Activated T-helper 1 cell treated with Interleukin-2 at 50 U/mL for 16 hours (primary cell): ENCODE measurements around the gene RAD50.

Experiments used
- DNase-seq: peaks from one replicate; pipeline ENCODE4 v3.0.0-alpha.2; 2020; ENCODE audit warnings: low read depth

RAD50 gene

DNA sequence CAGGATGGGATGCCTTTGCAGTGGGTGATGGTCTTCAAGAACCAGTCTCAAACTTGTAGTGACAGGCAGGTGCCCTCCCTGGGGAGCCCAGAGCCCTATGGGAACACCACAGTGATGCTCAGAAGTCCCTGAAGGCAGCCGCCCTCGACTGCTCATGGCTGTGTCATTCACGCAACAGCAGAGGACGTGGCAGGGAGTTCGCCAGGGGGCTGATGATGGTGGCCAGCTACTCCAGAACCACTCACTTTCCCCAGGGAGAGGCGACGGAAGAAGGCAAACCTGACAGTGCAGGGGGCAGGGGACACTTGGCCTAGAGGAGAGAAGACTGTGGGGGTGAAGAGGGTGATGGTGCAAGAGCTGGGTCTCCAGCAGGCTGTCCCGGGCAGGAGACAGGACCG is 105.2 kb downstream of the RAD50 start:
- no peak for DNase-seq

DNA sequence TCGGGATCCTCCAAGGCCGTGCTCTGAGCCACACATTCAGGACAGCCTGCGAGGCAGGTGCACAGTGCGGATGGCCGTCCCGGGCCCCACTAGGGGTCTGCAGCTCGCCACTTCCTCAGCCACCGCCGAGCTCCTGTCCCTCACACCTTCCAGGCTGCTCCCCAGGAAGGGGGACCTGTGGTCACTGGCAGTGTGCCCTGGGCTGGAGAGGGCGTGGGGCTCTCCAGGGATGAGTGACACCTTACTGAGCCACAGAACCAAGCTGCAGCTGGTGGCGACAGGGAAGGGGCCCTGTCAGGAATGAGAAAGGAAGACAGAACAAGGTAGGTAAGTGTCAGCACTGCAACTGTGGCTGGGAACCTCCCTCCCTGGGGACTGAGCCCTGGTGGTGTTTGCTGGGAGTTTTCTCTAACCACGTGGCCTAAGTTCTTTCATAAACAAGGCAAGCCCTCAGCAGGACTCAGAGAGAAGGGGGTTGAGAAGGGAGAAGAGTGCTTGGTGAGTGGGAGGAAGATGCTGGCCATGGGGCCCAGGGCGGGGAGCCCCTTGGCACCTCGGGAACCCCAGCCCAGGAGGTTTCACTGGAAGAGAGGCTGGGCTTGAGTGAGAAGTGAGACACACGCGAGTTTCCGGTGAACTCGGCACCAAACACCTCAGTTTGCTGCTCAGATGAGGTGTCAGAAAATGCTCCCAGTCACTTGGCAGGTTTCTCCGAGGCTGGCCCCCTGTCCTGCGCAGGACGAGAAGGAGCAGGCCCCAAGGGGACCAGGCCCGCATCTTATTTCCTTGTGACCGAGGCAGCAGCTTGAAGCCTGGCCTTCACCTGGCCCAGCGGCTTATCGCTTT is 106.4 kb downstream of the RAD50 start:
- no peak for DNase-seq

- no peak for DNase-seq
These were observed 107.3 kb downstream of the RAD50 start for GRCh38 chr5:132663771-132664695.

DNA sequence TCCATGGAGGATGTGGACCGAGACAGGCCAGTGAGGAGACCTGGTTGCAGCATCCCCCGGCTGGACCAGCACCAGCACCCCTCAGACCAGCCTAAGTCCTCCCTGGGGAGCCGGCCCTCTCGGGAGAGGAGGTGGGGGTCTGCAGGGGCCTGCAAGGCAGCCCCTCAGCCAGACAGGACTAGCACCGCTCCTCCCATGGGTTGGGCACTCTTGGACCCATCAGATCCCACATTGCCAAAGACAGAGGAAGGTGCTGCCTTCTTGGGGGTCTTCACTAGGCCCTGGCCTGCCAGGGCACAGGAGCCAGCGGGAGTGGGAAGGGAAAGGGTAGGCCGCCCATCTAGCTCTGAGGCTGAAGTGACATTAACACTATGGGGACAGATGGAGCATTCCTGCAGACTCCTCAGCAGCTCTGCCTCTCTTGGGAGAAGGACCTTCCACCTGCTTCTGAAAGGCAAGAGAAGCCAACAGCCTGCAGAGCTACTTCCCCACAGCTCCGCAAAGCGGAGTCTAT is 108.0 kb downstream of the RAD50 start:
- DNase-seq = no peak

DNA sequence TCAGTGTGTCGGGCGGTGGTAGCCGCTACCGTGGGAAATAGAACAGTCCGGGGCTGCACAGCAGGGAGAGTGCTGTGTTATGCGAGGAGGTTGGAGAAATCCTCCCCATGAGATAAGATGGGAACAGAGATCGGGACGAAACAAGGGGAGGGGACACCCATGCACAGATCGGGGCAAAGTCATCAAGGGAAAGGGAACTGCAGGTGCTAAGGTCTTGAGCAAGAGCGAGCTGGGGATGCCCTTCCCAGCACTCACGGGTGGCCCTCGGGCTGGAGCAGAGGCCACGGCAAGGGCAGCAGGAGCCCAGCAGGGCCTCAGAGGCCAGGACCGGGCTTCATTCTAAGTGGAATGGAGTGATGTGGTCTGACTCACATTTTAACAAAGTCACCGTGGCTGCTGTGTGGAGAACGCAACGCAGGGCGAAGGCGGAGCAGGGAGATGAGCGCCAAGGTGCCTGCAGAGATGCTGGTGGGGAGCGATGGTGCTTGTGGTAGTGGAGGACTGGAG is 108.8 kb downstream of the RAD50 start:
- DNase-seq = no peak

GRCh38 chr5:132666310-132667123 is 109.7 kb downstream of the RAD50 start:
- DNase-seq = no peak

DNA sequence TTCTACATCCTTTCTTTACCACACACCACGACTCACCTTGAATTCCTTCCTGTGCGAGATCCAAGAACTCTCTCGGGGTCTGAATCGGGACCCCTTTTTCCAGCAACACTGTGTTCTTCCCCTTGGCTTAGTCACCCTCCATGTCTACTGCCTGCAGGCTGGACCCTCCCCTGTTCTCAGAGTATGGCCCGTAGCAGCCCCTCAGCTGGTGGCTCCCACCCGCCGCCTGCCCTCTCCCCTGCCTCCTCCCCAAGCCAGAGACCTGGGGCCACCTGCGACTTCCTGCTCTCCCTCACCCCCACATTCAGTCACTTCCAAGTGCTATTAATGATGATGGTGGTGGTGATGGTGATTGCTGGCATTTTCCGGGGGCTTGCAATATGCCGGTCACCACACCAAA is 110.5 kb downstream of the RAD50 start:
- DNase-seq = no peak

GRCh38 chr5:132667761-132668705 is 111.3 kb downstream of the RAD50 start:
- no peak for DNase-seq

DNA sequence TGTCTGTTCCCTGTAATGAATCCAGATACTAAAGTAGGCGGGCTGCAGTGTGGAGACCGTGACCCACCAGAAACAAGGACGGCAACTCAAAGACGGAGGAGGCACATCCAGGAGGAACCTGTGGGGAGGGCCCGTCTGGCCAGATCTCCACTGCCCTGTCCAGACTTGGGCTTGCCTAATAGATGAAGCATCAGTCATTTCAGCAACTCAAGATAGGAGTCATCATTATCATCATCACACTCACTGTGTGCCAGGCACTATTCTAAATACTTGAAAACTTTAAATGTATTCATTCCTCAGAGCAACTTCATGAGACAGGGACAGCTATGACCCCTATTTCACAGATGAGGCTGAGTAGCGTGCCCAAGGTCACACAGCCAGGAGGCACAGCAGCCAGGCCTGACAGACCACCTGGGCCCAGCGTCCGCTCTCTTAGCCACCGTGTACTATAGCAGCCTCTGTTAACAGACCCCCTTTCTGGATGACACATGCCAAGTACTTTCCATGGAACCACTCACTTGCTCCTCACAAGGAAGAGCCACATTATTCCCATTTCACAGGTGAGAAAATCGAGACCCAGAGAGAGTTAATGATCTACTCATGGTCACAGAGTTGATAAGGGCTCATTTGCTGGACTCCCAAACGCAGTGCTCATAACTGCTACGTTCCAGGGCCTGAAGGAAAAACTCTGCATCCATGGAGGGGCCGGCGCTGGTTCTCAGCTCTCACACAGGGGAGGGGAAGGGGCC is 112.1 kb downstream of the RAD50 start:
- DNase-seq = no peak

DNA sequence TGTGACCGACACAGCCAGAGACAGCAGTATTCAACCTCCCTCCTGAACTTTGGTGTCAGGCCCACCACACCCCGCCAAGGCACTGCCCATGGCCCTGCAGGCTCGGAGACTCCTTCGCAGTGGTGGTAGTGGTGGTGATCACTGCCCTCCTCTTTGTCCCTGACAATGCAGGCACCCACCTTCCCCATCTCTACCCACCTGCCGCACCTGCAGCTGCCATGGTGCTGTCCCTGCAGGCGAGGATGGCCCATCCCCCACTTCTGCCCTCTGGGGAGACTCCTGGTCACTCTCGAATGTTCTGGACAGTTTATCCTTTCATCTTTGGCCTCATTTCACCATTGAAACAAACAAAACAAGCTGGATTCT is 112.7 kb downstream of the RAD50 start:
- DNase-seq = no peak

GRCh38 chr5:132669966-132670882 is 113.4 kb downstream of the RAD50 start:
- DNase-seq = no peak

GRCh38 chr5:132671000-132671399 is 114.2 kb downstream of the RAD50 start:
- DNase-seq = no peak

GRCh38 chr5:132673488-132673887 is 116.7 kb downstream of the RAD50 start:
- DNase-seq = no peak

DNA sequence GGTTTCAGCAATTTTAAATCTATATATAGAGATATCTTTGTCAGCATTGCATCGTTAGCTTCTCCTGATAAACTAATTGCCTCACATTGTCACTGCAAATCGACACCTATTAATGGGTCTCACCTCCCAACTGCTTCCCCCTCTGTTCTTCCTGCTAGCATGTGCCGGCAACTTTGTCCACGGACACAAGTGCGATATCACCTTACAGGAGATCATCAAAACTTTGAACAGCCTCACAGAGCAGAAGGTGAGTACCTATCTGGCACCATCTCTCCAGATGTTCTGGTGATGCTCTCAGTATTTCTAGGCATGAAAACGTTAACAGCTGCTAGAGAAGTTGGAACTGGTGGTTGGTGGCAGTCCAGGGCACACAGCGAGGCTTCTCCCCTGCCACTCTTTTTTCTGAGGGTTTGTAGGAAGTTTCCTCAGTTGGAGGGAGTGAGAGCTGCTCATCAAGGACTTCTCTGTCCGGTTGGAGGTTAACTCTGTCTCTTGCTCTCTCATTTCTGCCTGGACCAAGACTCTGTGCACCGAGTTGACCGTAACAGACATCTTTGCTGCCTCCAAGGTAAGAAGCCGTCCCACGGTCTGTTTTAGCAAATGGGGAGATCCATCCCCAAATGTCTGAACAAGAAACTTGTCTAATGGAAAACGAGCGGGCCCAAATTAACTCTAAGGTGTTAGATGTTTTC is 117.3 kb downstream of the RAD50 start, which contains the start of gene IL4:
IL4 (plus strand) TSS at position 51 of the 692 bp plus-strand sequence; CDS start at position 113, 62 bp downstream.
- no peak for DNase-seq

DNA sequence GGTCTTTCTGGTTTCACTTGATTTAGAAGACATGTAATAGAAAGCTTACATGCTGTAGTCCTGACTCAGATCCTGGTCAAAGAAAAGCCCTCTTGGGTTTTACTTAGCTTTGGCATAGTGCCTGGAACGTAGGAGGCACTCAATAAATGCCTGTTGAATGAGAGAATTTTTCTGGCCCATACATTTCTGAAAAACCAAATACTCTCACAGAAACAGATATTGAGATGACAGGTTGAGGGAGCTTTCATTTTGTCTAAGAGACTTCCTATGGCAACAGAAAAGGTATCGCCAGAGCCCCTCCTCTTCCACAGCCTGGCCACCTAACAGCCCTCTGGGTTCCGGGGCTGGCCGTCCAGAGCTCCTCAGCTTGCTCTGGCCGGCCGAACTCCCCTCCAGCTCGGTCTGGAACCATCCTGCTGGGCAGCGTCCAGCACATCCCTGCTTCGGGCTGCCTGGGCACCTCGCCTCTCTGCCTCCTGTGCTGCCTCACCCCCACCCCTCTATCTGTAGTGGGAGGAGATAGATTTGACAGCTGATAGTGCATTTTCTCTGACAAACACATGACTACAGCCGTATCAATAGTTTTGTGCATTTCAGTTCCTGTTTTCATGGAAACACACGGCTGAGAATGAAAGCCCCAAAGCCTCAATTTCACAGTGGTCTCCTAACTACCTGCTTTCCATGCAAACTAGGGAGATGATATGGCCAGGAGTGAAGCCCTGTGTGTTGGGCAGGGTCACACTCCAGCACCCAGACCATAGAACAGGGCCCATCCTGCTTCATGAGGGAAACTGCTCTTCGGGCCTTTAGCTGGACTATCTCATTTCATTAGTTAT is 118.1 kb downstream of the RAD50 start:
- DNase-seq = no peak

GRCh38 chr5:132675936-132676689 is 119.3 kb downstream of the RAD50 start:
- DNase-seq = no peak
